IPS DF 4.7 (cell line): ENCODE data around the gene SSBP2.
"Not testable (repeated sequence)": the region's sequence is repeated elsewhere in the genome, so short reads cannot be mapped to it uniquely, and the experiment has no call there.

ENCODE experiments used
- DNase-seq: peaks from one replicate; pipeline ENCODE4 v3.0.0-alpha.2; 2013; ENCODE audit warnings: low spot score; ENCODE audit errors: extremely low read depth

SSBP2 gene

GRCh38 chr5:81601919-81602318, 149.0 kb downstream of the SSBP2 start:
- DNase-seq: no peak

- not testable (repeated sequence) for DNase-seq
Measured at GRCh38 chr5:81592085-81592484, 158.8 kb downstream of the SSBP2 start.

- DNase-seq: no peak
Measured at GRCh38 chr5:81590498-81591384, 160.2 kb downstream of the SSBP2 start.

GRCh38 chr5:81579262-81579924, 171.5 kb downstream of the SSBP2 start:
- no peak for DNase-seq

- DNase-seq: no peak
Measured at GRCh38 chr5:81577091-81577490, 173.8 kb downstream of the SSBP2 start.

GRCh38 chr5:81575924-81576323, 175.0 kb downstream of the SSBP2 start:
- DNase-seq: no peak

GRCh38 chr5:81572201-81572600, 178.7 kb downstream of the SSBP2 start:
- no peak for DNase-seq

GRCh38 chr5:81558188-81558587, 192.7 kb downstream of the SSBP2 start:
- DNase-seq: no peak

GRCh38 chr5:81556809-81557208, 194.1 kb downstream of the SSBP2 start:
- no peak for DNase-seq

- DNase-seq: no peak
Measured at GRCh38 chr5:81555865-81556264, 195.0 kb downstream of the SSBP2 start.

- no peak for DNase-seq
Measured at GRCh38 chr5:81554647-81555046, 196.2 kb downstream of the SSBP2 start.

GRCh38 chr5:81553567-81554212, 197.2 kb downstream of the SSBP2 start:
- no peak for DNase-seq

- peak; percentile 9 for DNase-seq
Measured at GRCh38 chr5:81552852-81553566, 197.9 kb downstream of the SSBP2 start.

- no peak for DNase-seq
Measured at GRCh38 chr5:81549123-81549522, 201.8 kb downstream of the SSBP2 start.

GRCh38 chr5:81547001-81547400, 203.9 kb downstream of the SSBP2 start:
- DNase-seq: no peak

- no peak for DNase-seq
Measured at GRCh38 chr5:81545911-81546310, 205.0 kb downstream of the SSBP2 start.

GRCh38 chr5:81544351-81545018, 206.4 kb downstream of the SSBP2 start:
- no peak for DNase-seq

- DNase-seq: no peak
Measured at GRCh38 chr5:81542242-81542641, 208.7 kb downstream of the SSBP2 start.

- DNase-seq: no peak
Measured at GRCh38 chr5:81537905-81538547, 212.9 kb downstream of the SSBP2 start.

- DNase-seq: no peak
Measured at GRCh38 chr5:81534441-81534840, 216.5 kb downstream of the SSBP2 start.
